ENCODE data around the gene ECT2L.

The ECT2L gene

DNA sequence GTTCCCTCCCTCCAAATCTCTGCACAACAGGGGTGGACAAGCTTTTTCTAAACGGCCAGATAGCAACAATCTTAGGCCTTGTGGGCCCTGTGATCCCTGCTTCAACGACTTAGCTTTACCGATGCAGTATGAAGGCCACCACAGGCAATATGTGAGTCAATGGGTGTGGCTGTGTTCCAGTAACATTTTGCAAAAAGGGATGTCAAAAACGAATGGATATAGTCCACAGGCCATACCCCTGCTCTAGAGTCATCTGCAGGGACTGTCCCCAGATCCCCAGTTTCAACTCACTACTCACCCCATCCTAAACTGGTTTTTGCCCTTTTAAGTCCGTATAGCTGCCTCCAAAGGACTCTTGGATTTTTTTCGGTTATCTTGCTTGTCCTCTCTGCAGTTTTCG, 34.4 kb downstream of the ECT2L start:
- DNase-seq (ENCODE audit: extremely low read depth, insufficient read length) = no peak
- Histone ChIP-seq H3K4me3 (replicated peaks; ENCODE audit: low read depth, low read length) (no peak overlapping the region), H3K36me3 (ENCODE audit: control insufficient read depth, insufficient read depth, low read length) (no peaks in the 10 kb centered on the region), H3K27me3 (replicated peaks; ENCODE audit: control insufficient read depth, insufficient read depth, low read length) (no peaks in the 10 kb centered on the region)
- TF ChIP-seq, protein P1, sequence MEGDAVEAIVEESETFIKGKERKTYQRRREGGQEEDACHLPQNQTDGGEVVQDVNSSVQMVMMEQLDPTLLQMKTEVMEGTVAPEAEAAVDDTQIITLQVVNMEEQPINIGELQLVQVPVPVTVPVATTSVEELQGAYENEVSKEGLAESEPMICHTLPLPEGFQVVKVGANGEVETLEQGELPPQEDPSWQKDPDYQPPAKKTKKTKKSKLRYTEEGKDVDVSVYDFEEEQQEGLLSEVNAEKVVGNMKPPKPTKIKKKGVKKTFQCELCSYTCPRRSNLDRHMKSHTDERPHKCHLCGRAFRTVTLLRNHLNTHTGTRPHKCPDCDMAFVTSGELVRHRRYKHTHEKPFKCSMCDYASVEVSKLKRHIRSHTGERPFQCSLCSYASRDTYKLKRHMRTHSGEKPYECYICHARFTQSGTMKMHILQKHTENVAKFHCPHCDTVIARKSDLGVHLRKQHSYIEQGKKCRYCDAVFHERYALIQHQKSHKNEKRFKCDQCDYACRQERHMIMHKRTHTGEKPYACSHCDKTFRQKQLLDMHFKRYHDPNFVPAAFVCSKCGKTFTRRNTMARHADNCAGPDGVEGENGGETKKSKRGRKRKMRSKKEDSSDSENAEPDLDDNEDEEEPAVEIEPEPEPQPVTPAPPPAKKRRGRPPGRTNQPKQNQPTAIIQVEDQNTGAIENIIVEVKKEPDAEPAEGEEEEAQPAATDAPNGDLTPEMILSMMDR (IDR thresholded peaks at IDR 0.05; ENCODE audit: insufficient read depth, low read length, poor library complexity, severe bottlenecking) = no peak

DNA sequence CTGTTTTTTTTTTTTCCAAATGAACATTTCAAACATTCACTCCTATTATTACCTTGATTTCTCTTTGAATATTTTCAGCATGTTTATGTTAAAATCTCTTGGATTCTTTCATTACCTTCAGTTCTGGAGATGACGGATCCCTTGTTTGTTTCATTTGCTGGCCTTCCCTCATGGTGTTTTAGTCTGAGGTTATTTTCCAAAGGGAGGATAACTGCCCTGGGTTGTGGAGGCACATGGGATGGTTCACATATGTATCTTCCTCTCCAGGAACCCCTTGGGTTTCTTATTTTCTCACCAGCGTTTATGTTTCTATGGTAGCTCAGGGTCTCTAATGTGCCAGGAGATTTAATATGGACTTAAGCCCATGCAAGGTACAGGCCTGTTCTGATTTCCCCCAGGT, 36.3 kb downstream of the ECT2L start:
- no peak overlapping the region for H3K4me3 ChIP-seq (replicated peaks; ENCODE audit: low read depth, low read length)
- TF ChIP-seq, protein P1 (IDR thresholded peaks at IDR 0.05; ENCODE audit: insufficient read depth, low read length, poor library complexity, severe bottlenecking) = no peak
- no peaks in the 10 kb centered on the region for H3K27me3 ChIP-seq (replicated peaks; ENCODE audit: control insufficient read depth, insufficient read depth, low read length)

DNA sequence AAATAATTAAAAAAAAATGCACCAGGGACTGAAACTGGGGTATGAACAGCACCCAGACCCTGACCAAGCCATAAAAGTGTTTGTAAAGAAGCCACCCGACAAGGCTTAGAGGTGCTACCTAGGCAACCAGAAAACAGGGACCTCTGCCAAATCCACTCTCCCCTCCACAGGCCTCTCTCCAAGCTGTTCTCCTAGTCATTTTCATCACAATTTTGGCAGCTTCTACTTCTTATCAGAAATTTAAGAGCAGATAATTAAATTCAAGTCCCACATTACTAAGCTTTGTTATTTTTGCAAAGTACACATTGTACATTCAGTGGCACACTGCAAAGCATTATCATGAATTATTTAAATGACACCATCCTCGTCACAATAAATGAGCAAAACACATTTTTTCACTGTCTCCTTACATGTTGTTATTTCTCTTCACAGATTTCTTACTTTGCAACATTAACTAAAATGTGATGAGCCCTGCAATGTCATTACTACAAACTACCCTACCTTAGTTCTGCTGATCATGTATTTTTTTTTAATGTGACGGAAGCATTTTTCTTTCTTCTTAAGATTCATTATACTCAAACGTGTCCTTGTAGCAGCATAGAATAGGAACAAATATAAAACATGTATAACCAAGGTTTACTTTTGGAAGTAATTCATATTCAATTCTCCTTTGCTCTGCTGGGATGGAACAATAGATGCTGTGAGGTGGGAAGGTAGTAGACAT, 38.1 kb downstream of the ECT2L start:
- DNase-seq (ENCODE audit: extremely low read depth, insufficient read length) = no peak
- Histone ChIP-seq H3K4me3 (replicated peaks; ENCODE audit: low read depth, low read length) (no peak overlapping the region), H3K36me3 (ENCODE audit: control insufficient read depth, insufficient read depth, low read length) (no peaks in the 10 kb centered on the region), H3K27me3 (replicated peaks; ENCODE audit: control insufficient read depth, insufficient read depth, low read length) (no peaks in the 10 kb centered on the region)
- TF ChIP-seq, protein P1 (IDR thresholded peaks at IDR 0.05; ENCODE audit: insufficient read depth, low read length, poor library complexity, severe bottlenecking) = no peak

More for the DNA sequence above, 36.3 kb downstream of the ECT2L start:
- H3K36me3 ChIP-seq (ENCODE audit: control insufficient read depth, insufficient read depth, low read length) = no peaks in the 10 kb centered on the region
- no peak for DNase-seq (ENCODE audit: extremely low read depth, insufficient read length)

DNA sequence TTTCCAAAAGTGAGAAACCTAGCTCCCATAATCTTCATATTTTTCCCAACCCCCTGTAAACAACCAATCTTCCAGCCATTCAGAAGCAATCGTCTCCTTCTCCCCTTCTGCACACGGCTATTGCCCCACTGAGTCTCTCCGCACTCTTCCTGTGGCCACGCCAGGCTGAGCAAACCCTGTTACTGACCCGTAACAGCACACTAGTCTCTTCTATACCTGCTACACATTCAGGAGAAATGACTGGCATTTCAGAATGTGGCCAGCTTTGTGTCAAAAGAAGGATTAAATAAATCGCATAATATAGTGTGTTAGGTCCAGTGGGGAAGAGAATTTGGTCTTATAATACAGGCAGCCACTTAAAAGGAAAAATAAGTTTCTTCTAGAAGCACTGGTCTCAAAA, 41.4 kb downstream of the ECT2L start:
- Histone ChIP-seq H3K27me3 (replicated peaks; ENCODE audit: control insufficient read depth, insufficient read depth, low read length) (no peaks in the 10 kb centered on the region), H3K36me3 (ENCODE audit: control insufficient read depth, insufficient read depth, low read length) (no peaks in the 10 kb centered on the region), H3K4me3 (replicated peaks; ENCODE audit: low read depth, low read length) (no peak overlapping the region)
- DNase-seq (ENCODE audit: extremely low read depth, insufficient read length) = no peak
- TF ChIP-seq, protein P1 (IDR thresholded peaks at IDR 0.05; ENCODE audit: insufficient read depth, low read length, poor library complexity, severe bottlenecking) = no peak

DNA sequence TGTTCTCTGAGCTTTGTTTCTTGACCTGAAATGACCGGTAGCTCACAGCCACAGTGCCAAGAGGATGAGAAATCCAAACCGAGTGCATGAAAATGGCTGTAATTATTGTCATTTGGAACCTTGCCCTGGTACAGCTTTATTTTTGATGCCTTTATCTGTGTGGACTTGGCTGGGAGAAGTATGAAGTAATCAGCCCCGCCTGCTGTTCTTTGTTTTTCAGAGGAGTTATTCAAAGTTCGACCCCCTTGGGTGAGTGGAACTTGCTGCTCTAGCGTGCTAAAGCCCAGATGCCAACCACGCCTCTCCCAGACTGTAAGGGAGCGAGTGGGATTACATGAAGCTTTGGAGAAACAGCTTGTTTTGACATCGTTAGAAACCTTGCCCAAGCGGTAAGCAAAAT, 48.3 kb downstream of the ECT2L start:
- DNase-seq (ENCODE audit: extremely low read depth, insufficient read length) = no peak

More for the DNA sequence above, 48.3 kb downstream of the ECT2L start:
- no peak overlapping the region for H3K4me3 ChIP-seq (replicated peaks; ENCODE audit: low read depth, low read length)
- no peaks in the 10 kb centered on the region for H3K36me3 ChIP-seq (ENCODE audit: control insufficient read depth, insufficient read depth, low read length)
- no peaks in the 10 kb centered on the region for H3K27me3 ChIP-seq (replicated peaks; ENCODE audit: control insufficient read depth, insufficient read depth, low read length)
- TF ChIP-seq, protein P1 (IDR thresholded peaks at IDR 0.05; ENCODE audit: insufficient read depth, low read length, poor library complexity, severe bottlenecking) = no peak

Measured in GM06990 (cell line).